ENCODE data around the gene IRF8. TPM values are rescaled to one million over a fixed set of nuclear protein-coding genes. Genes with fewer than 3 reads are reported as not detected.

The IRF8 gene
- total RNA-seq, 2 donors from 2014 or later = 1.8 to 21.2 TPM

- 82% methylated on average over 15 of the region's 15 CpGs for WGBS
- no peaks in the 10 kb centered on the region for H3K9me3 ChIP-seq
- no peaks in the 10 kb centered on the region for H3K27me3 ChIP-seq (replicated peaks; ENCODE audit: insufficient read depth)
- H3K4me3 ChIP-seq = no peak overlapping the region
- intact Hi-C loops (cut with DNase I) = no loop called here
- no peaks in the 10 kb centered on the region for H3K36me3 ChIP-seq
- DNase-seq (ENCODE audit: low spot score) = no peak
- H3K4me1 ChIP-seq (replicated peaks) = no peaks in the 10 kb centered on the region
- H3K27ac ChIP-seq = no peak overlapping the region
- TF ChIP-seq POLR2A (IDR thresholded peaks at IDR 0.05) (no peak), POLR2AphosphoS5 (IDR thresholded peaks at IDR 0.05) (no peak), CTCF (IDR thresholded peaks at IDR 0.05) (no peak)
Measured at GRCh38 chr16:85911251-85911930, 12.4 kb downstream of the IRF8 start.

- intact Hi-C loops (cut with DNase I) = no loop called here
- DNase-seq (ENCODE audit: low spot score) = no peak
Measured at GRCh38 chr16:85912211-85912974, 13.4 kb downstream of the IRF8 start.

GRCh38 chr16:85913141-85913601 lies 14.2 kb downstream of the IRF8 start:
- no peaks in the 10 kb centered on the region for H3K27me3 ChIP-seq (replicated peaks; ENCODE audit: insufficient read depth)
- no peak for TF ChIP-seq CTCF (IDR thresholded peaks at IDR 0.05)
- no peak for TF ChIP-seq POLR2AphosphoS5 (IDR thresholded peaks at IDR 0.05)
- TF ChIP-seq POLR2A (IDR thresholded peaks at IDR 0.05) = no peak
- intact Hi-C loops (cut with DNase I) = no loop called here
- no peak overlapping the region for H3K4me3 ChIP-seq
- H3K36me3 ChIP-seq = no peaks in the 10 kb centered on the region
- H3K27ac ChIP-seq = no peak overlapping the region
- 93% methylated on average over 12 of the region's 12 CpGs for WGBS
- no peaks in the 10 kb centered on the region for H3K9me3 ChIP-seq
- no peak for DNase-seq (ENCODE audit: low spot score)
- no peaks in the 10 kb centered on the region for H3K4me1 ChIP-seq (replicated peaks)

More at GRCh38 chr16:85912211-85912974, 13.4 kb downstream of the IRF8 start:
- Histone ChIP-seq H3K36me3 (no peaks in the 10 kb centered on the region), H3K27me3 (replicated peaks; ENCODE audit: insufficient read depth) (no peaks in the 10 kb centered on the region), H3K4me3 (no peak overlapping the region), H3K9me3 (no peaks in the 10 kb centered on the region), H3K27ac (no peak overlapping the region), H3K4me1 (replicated peaks) (no peaks in the 10 kb centered on the region)
- 50% methylated on average over 13 of the region's 13 CpGs for WGBS
- TF ChIP-seq POLR2A (IDR thresholded peaks at IDR 0.05) = no peak
- no peak for TF ChIP-seq CTCF (IDR thresholded peaks at IDR 0.05)
- TF ChIP-seq POLR2AphosphoS5 (IDR thresholded peaks at IDR 0.05) = no peak

- WGBS = 93% methylated on average over 14 of the region's 16 CpGs
- no peak for TF ChIP-seq POLR2A (IDR thresholded peaks at IDR 0.05)
- no peak for TF ChIP-seq POLR2AphosphoS5 (IDR thresholded peaks at IDR 0.05)
- no peak for TF ChIP-seq CTCF (IDR thresholded peaks at IDR 0.05)
- H3K4me3 ChIP-seq = no peak overlapping the region
- no peaks in the 10 kb centered on the region for H3K27me3 ChIP-seq (replicated peaks; ENCODE audit: insufficient read depth)
- H3K9me3 ChIP-seq = no peaks in the 10 kb centered on the region
- H3K27ac ChIP-seq = no peak overlapping the region
- H3K36me3 ChIP-seq = no peaks in the 10 kb centered on the region
- no peaks in the 10 kb centered on the region for H3K4me1 ChIP-seq (replicated peaks)
- DNase-seq (ENCODE audit: low spot score) = no peak
- intact Hi-C loops (cut with DNase I) = no loop called here
Measured at GRCh38 chr16:85913688-85914422, 14.9 kb downstream of the IRF8 start.
